NB4 (cell line): ENCODE data around the gene NFATC1.

ENCODE experiments used
- DNase-seq: peaks from one replicate; pipeline ENCODE4 v3.0.0; 2010; ENCODE audit warnings: low read depth
- H3K4me3 ChIP-seq: one replicate; pipeline ENCODE4 v1.5.1; 2011; ENCODE audit warnings: mild to moderate bottlenecking, low read depth, low read length, moderate library complexity
- MYC ChIP-seq: IDR thresholded peaks from 2 replicates; pipeline ENCODE4 v1.6.1; 2011; ENCODE audit warnings: low read depth, low read length
- POLR2A ChIP-seq: IDR thresholded peaks from 2 replicates; pipeline ENCODE4 v1.6.1; 2011; ENCODE audit warnings: mild to moderate bottlenecking; ENCODE audit not compliant: insufficient read length; ENCODE audit errors: extremely low read depth
- TF ChIP-seq, protein P1 (sequence below): IDR thresholded peaks from one replicate; pipeline ENCODE4 v1.5.1; 2012; ENCODE audit warnings: low read depth, low read length
- TF ChIP-seq, protein P2 (sequence below): IDR thresholded peaks from 2 replicates; pipeline ENCODE4 v1.6.1; 2011; ENCODE audit warnings: low read depth, low read length

NFATC1 gene

DNA sequence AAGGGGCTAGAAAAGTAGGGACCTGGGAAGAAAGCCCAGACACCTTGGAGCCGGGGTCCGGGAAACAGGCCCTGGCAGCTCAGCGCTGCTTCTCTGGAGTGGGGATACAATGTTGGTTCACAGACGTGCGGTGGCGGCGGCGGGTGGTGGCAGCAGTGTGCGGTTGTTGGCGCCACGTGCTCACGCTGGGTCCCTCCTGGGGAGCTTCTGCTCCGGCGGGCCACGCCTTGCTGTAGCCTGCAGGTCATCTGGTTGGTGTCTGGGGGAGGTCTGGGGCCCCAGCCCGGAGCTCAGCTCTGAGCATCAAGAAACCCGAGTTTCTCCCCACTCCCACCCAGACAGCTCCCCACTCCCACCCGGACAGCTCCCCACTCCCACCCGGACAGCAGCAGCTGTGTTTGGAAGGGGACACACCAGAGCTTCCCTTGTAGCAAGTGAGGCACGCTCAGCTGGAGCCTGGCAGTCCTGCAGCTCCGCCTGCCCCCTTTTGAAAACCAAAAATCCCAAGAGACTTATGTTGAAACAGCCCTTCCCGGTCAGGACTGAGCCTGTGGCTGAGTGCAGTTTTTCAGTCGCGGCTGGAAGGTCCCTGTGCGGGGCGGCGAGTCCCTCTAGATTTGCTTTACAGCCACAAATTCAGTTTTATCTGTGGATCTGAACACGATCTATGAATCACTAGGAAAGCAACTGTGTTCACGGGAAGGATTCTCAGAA lies 46.9 kb downstream of the NFATC1 start:
- H3K4me3 ChIP-seq = peak overlapping the region; percentile 36
- TF ChIP-seq MYC (peak; percentile 85), POLR2A (no peak)
- TF ChIP-seq, protein P1, sequence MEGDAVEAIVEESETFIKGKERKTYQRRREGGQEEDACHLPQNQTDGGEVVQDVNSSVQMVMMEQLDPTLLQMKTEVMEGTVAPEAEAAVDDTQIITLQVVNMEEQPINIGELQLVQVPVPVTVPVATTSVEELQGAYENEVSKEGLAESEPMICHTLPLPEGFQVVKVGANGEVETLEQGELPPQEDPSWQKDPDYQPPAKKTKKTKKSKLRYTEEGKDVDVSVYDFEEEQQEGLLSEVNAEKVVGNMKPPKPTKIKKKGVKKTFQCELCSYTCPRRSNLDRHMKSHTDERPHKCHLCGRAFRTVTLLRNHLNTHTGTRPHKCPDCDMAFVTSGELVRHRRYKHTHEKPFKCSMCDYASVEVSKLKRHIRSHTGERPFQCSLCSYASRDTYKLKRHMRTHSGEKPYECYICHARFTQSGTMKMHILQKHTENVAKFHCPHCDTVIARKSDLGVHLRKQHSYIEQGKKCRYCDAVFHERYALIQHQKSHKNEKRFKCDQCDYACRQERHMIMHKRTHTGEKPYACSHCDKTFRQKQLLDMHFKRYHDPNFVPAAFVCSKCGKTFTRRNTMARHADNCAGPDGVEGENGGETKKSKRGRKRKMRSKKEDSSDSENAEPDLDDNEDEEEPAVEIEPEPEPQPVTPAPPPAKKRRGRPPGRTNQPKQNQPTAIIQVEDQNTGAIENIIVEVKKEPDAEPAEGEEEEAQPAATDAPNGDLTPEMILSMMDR = peak; percentile 4
- TF ChIP-seq, protein P2, sequence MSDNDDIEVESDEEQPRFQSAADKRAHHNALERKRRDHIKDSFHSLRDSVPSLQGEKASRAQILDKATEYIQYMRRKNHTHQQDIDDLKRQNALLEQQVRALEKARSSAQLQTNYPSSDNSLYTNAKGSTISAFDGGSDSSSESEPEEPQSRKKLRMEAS = peak; percentile 95
- peak; percentile 94 for DNase-seq

DNA sequence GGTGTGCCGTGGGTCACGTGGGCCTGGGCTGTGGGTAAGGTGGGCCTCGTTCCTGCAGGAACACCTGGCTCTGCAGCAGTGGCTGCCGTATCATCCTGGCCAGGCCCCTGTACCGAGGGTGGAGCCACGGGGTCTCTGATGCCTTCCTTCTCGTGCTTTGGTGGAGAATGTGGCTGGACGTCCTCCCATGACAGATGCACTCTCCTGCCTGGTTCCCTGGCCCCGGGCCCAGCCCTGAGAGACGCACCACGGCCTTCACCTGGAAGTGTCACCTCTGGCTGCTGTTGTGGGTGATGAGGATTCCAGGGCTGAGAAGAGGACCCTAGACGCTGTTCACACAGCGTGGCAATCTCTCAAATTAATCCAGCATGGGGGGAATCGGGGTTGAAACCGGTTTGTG lies 49.5 kb downstream of the NFATC1 start:
- DNase-seq = no peak
- TF ChIP-seq POLR2A = no peak
- TF ChIP-seq MYC = no peak
- TF ChIP-seq, protein P1 = no peak
- no peak overlapping the region for H3K4me3 ChIP-seq

DNA sequence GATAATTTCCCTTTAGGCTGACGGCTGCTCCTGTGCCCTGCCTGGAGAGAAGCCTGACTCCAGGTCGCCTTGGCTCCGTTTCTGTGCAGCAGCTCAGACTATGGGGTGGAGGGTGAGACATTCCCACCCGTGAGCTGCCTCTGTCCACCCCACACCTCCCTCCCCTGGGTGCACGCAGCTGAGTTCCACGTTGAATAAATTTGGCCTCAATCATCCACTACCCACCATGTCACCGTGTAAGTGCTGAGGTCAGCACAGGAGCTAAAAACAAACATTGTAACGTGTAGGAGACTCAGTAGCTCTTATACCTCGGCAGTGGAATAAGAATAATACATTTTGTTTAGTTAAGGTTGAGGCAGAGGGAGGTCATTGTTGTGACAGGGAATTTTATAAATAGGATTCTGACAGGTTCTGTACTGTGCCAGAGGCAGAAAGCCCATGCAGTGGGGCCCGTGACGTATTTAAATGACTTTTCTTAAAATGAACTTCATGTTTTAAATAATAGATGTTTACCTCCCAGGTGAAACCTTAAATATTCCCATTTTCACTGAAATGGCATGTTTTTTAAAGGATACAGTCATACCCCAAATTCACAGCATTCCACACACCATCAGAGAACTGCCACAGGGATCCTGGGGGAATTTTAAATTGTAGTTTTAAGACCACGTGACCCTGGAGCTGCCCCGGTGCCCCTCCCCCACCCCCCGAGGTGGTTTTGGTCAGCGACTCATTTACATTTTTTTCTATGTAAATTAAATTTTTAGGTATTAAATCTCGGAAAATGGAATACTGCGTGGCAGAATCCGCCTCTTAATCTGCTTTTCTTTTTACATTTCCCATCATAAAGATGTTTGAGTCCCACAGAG lies 50.2 kb downstream of the NFATC1 start:
- TF ChIP-seq, protein P1 = no peak
- DNase-seq = no peak
- no peak overlapping the region for H3K4me3 ChIP-seq

DNA sequence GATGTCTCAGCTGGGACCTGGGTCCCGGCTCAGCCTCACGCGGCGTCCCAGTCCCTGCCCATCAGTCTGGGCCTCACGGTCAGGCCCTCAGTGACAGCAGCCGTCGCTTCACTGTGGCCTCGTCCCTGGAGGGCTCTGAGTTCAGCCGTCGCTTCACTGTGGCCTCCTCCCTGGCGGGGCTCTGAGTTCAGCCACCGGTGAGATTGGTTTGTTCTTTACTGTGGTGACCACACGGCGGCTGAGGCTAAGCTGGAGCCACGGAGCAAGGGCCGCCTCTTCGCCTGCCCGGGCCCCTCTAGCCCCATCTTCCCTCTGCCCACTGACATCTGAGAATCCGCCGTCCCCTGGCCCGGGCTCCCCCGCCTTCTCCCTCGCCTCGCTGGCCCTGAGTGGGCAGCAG lies 51.2 kb downstream of the NFATC1 start:
- H3K4me3 ChIP-seq = no peak overlapping the region
- no peak for DNase-seq

DNA sequence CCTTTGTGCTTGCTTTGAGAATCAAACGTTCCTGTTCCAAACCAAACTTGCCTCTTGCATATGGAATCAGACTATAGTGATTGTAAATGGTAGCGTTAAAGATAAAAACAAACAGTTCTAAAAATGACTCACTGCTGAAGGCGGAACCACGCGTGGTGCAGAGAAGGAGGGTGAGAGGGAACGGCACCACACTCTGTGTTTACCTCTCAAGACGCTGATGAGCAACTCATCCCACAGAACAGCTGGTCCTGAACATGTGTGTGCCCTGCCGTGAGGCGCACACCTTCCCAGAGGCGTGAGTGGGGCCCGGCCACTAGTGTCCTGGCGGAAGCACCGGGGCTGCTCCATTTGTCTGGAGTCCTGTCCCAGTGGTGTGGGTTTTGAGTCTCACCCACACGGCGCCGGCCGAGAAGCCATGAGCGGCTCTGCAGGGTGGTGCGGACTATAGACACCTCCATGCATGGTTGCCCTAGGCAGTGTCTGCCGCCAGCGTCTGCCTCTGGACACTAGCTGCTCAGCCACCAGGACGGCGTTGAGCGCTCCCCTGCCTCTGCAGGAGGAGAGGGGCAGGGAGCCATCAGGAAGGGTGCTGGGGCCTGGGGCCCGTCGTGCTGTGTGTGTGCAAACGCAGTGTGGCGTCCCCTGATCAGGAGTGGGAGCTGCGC lies 52.1 kb downstream of the NFATC1 start:
- no peak overlapping the region for H3K4me3 ChIP-seq
- TF ChIP-seq, protein P2 = no peak
- TF ChIP-seq MYC = no peak
- TF ChIP-seq, protein P1 = no peak
- DNase-seq = no peak

More for the DNA sequence above, 51.2 kb downstream of the NFATC1 start:
- TF ChIP-seq MYC (no peak), POLR2A (no peak)
- TF ChIP-seq, protein P1 = no peak
- TF ChIP-seq, protein P2 = no peak
